ENCODE results near the gene AIP. TPM values are rescaled to one million over a fixed set of nuclear protein-coding genes. Genes with fewer than 3 reads are reported as not detected.

AIP gene
- total RNA-seq, 1 experiment from 2014 or later: 61.0 TPM

DNA sequence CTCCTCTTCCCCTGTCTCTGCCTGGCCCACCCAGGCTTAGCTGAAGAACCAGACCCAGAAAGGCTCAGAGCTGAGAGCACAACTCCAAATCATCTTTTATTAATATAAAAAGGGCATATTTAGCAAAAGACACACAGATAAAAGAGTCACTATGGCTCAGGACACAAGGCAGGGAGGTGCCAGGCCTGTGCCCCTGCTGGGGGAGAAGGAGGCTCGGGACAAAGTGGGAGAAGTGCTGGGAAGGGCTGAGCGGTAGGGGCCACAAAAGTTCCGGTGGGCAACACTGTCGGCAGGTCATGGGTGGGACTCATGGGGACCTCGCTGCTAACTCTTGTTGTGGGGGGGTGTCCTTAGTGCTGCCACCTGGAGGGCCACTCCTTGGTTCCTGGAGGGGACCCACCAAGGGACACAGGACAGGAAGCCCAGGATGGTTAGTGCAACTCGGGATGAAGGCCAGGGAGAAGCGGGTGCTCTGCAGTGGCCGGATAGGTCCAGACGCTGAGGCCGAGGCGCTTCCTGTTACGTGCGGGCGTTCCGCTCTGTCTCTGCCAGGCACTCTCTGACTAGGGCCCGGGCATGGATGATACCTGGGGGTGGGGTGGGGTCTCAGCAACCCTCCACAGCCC, 23.7 kb downstream of the AIP start:
- RAD21 ChIA-PET (ENCODE audit: low non-redundant PET in 1 of 2, low total read pairs in 2 of 2, uncharacterized antibody in 2 of 2, unreplicated experiment in 2 of 2): no interaction called here
- intact Hi-C loops (cut with micrococcal nuclease): loop anchor here (1.0 to 5.0 kb wide), 5 partner anchors 37 to 156 kb away; partner anchors contain the start of genes PPP1CA, RPS6KB2 and TMEM134
- no TSS peak for BruUV-seq (replicated peaks)
- no peaks in the 10 kb centered on the region for H4K20me1 ChIP-seq (ENCODE audit: insufficient read depth)
- TF ChIP-seq, protein P1, sequence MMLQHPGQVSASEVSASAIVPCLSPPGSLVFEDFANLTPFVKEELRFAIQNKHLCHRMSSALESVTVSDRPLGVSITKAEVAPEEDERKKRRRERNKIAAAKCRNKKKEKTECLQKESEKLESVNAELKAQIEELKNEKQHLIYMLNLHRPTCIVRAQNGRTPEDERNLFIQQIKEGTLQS (IDR thresholded peaks at IDR 0.05): no peak
- TF ChIP-seq TCF7L2 (IDR thresholded peaks at IDR 0.05; ENCODE audit: borderline replicate concordance, extremely low read depth, insufficient read depth, insufficient read length) (no peak), SP1 (IDR thresholded peaks at IDR 0.05; ENCODE audit: low read depth) (no peak), SIN3A (IDR thresholded peaks at IDR 0.05; ENCODE audit: low read depth) (no peak), SRF (IDR thresholded peaks at IDR 0.05; ENCODE audit: low read depth) (no peak), EZH2phosphoT487 (IDR thresholded peaks at IDR 0.05; ENCODE audit: borderline replicate concordance) (no peak), EZH2 (IDR thresholded peaks at IDR 0.05) (no peak), ZNF274 (IDR thresholded peaks at IDR 0.05; ENCODE audit: low read depth, low read length) (no peak), ZBTB33 (IDR thresholded peaks at IDR 0.05; ENCODE audit: extremely low read depth, insufficient replicate concordance, low read length) (no peak), RAD21 (IDR thresholded peaks at IDR 0.05; ENCODE audit: low read depth) (no peak), FOSL1 (IDR thresholded peaks at IDR 0.05; ENCODE audit: low read depth) (no peak), POLR2A (IDR thresholded peaks at IDR 0.05; ENCODE audit: borderline replicate concordance, extremely low read depth, insufficient read depth, insufficient read length) (no peak), ZFX (IDR thresholded peaks at IDR 0.05) (no peak)
- POLR2A ChIA-PET: no interaction called here
- peak overlapping the region; percentile 72 to 85 for H3K4me3 ChIP-seq (replicated peaks in 1 of 2; ENCODE audit: low read depth in 1 of 2, low read length in 2 of 2)
- H3K4me2 ChIP-seq (ENCODE audit: low read length): peak overlapping the region; percentile 88
- H3K9me3 ChIP-seq (ENCODE audit: control insufficient read depth in 1 of 2, insufficient read depth in 1 of 2, low read depth in 1 of 2, low read length in 2 of 2): no peaks in the 10 kb centered on the region
- H3K9ac ChIP-seq (ENCODE audit: low read length): peak overlapping the region; percentile 95
- no peak overlapping the region for H2AFZ ChIP-seq (ENCODE audit: low read depth, low read length, poor library complexity, severe bottlenecking)
- H3K4me1 ChIP-seq (ENCODE audit: control insufficient read depth in 1 of 2, insufficient read depth in 2 of 2, low read length in 2 of 2): peaks cover 31 to 43% of the 10 kb centered on the region in 2 experiments
- peaks cover 29% of the 10 kb centered on the region for H3K79me2 ChIP-seq (ENCODE audit: insufficient read depth, low read length)
- H3K36me3 ChIP-seq (ENCODE audit: control insufficient read depth in 1 of 2, insufficient read depth in 2 of 2, low read length in 2 of 2): peaks cover 0 to 5% of the 10 kb centered on the region in 2 experiments; a peak in 2 of 4 replicates
- H3K9me2 ChIP-seq (ENCODE audit: insufficient read depth): no peaks in the 10 kb centered on the region
- H3K27ac ChIP-seq (ENCODE audit: low read depth, low read length): peak overlapping the region; percentile 93
- CTCF ChIA-PET: interaction anchor here (2.4 kb wide), 1 partner anchor 105 kb away, joined by 11 read pairs; the partner anchor contains the start of gene PPP1CA
- no peak for DNase-seq (ENCODE audit: low read depth, low spot score)
- ATAC-seq: no peak
- H3K27me3 ChIP-seq (ENCODE audit: insufficient read depth, low read length): no peaks in the 10 kb centered on the region

Measured in HCT116 (cell line).